Coronary artery (tissue), 2 donors: ENCODE data around the gene TSHZ1.

Experiments
- DNase-seq: peaks from one replicate; pipeline ENCODE4 v3.0.0-alpha.2; 2017; ENCODE audit warnings: low spot score
- H3K27ac ChIP-seq, 2 donors: fragments of 200-600 bp; sonication (generic); one replicate each; pipeline ENCODE4 v1.5.1; 2016 to 2019
- H3K4me3 ChIP-seq: fragments of 200-600 bp; sonication (generic); 2 replicates; pipeline ENCODE4 v1.5.1; 2016; ENCODE audit warnings: mild to moderate bottlenecking, moderate library complexity
- TF ChIP-seq, protein P1 (sequence below): fragments of 200-600 bp; sonication (generic); IDR thresholded peaks from one replicate; pipeline ENCODE4 v1.5.1; 2019; ENCODE audit warnings: antibody characterized with exemption

Gene TSHZ1

DNA sequence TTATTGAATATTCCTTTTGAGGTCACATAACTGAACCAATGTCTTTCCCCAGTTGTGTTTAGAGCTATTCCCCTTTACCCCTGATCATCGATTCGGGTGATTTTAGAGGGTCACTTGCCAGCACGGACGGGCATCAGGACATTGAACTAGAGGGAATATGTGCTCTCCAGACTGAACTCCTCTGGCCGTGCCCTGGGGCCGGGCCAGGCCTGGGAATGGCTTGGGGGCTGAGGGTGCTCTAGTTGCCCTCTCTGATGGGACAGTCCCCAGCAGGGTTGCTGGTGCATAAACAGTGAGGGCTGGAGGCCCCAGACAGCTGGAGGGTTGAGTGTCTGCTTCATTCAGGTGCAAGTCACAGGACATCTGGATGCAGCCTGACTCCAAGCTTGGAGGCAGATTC is 126.2 kb downstream of the TSHZ1 start:
- Histone ChIP-seq H3K4me3 (no peak overlapping the region), H3K27ac (no peak overlapping the region)
- TF ChIP-seq, protein P1, sequence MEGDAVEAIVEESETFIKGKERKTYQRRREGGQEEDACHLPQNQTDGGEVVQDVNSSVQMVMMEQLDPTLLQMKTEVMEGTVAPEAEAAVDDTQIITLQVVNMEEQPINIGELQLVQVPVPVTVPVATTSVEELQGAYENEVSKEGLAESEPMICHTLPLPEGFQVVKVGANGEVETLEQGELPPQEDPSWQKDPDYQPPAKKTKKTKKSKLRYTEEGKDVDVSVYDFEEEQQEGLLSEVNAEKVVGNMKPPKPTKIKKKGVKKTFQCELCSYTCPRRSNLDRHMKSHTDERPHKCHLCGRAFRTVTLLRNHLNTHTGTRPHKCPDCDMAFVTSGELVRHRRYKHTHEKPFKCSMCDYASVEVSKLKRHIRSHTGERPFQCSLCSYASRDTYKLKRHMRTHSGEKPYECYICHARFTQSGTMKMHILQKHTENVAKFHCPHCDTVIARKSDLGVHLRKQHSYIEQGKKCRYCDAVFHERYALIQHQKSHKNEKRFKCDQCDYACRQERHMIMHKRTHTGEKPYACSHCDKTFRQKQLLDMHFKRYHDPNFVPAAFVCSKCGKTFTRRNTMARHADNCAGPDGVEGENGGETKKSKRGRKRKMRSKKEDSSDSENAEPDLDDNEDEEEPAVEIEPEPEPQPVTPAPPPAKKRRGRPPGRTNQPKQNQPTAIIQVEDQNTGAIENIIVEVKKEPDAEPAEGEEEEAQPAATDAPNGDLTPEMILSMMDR: no peak
- DNase-seq: no peak

DNA sequence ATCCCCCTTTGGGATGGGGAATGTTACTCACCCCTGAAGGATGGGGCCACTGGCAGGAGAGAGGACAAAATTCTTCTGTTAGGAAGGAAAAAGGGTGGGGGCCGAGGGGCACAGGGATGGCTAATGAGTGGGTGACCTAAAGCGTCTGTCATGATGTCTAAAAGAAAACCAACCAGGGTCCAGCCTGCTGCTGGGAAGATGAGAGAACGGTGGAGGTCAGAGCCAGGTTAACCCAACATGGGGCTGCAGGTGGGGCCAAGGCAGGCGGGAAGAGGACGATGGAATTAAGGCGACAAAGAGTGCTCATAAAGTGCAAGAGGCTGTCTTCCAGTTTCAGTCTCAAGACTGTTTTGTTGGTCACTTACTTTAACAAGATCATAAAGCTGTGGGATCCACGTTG is 126.8 kb downstream of the TSHZ1 start:
- H3K27ac ChIP-seq: no peak overlapping the region
- no peak overlapping the region for H3K4me3 ChIP-seq
- DNase-seq: no peak
- TF ChIP-seq, protein P1: no peak

DNA sequence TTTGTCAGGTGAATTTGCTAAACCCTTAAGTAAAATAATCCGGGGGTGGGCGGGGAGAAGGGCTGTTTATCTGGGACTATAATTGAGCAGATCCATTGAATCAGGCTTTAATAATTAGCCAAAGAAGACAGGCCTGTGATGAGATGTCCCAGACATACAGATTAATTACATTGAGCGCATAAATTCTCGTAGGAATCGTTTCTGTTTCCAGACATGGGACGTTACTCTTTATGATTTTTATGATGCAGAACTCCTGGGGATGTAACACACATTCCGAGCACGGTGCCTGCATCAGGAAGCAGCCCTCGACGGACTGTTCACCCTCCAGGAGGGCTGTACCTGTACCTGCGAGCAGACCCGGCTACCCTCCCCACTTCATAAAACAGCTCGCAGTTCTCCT is 128.0 kb downstream of the TSHZ1 start:
- TF ChIP-seq, protein P1: no peak
- Histone ChIP-seq H3K4me3 (no peak overlapping the region), H3K27ac (no peak overlapping the region)
- DNase-seq: no peak
